Measurements from ENCODE around the gene CREB3L2.
"Not testable (repeated sequence)": the region's sequence is repeated elsewhere in the genome, so short reads cannot be mapped to it uniquely, and the experiment has no call there.

The CREB3L2 gene

GRCh38 chr7:138014201-138014600 lies 12.3 kb upstream of the CREB3L2 start:
- not testable (repeated sequence) for DNase-seq (ENCODE audit: low read depth in 1 of 2, low spot score in 1 of 2)

GRCh38 chr7:138009350-138009653 lies 7.4 kb upstream of the CREB3L2 start:
- no peak for DNase-seq (ENCODE audit: low read depth in 1 of 2, low spot score in 1 of 2)

GRCh38 chr7:138008588-138009349 lies 6.9 kb upstream of the CREB3L2 start:
- DNase-seq (ENCODE audit: low read depth in 1 of 2, low spot score in 1 of 2): no peak

- DNase-seq (ENCODE audit: low read depth in 1 of 2, low spot score in 1 of 2): no peak
Measured at GRCh38 chr7:138008019-138008587, 6.2 kb upstream of the CREB3L2 start.

GRCh38 chr7:138006106-138006505 lies 4.2 kb upstream of the CREB3L2 start:
- no peak for DNase-seq (ENCODE audit: low read depth in 1 of 2, low spot score in 1 of 2)

GRCh38 chr7:138004936-138005335 lies 3.0 kb upstream of the CREB3L2 start:
- DNase-seq (ENCODE audit: low read depth in 1 of 2, low spot score in 1 of 2): no peak

- no peak for DNase-seq (ENCODE audit: low read depth in 1 of 2, low spot score in 1 of 2)
Measured at GRCh38 chr7:138004046-138004445, 2.2 kb upstream of the CREB3L2 start.

GRCh38 chr7:138002828-138003189 lies 923 bp upstream of the CREB3L2 start:
- DNase-seq (ENCODE audit: low read depth in 1 of 2, low spot score in 1 of 2): no peak

GRCh38 chr7:138002096-138002827 lies 376 bp upstream of the CREB3L2 start:
- peak; percentile 90 to 94 for DNase-seq (ENCODE audit: low read depth in 1 of 2, low spot score in 1 of 2)

GRCh38 chr7:138000081-138000701 lies 1.7 kb downstream of the CREB3L2 start:
- DNase-seq (ENCODE audit: low read depth in 1 of 2, low spot score in 1 of 2): no peak

- no peak for DNase-seq (ENCODE audit: low read depth in 1 of 2, low spot score in 1 of 2)
Measured at GRCh38 chr7:137999496-138000080, 2.3 kb downstream of the CREB3L2 start.

GRCh38 chr7:137998250-137998649 lies 3.6 kb downstream of the CREB3L2 start:
- DNase-seq (ENCODE audit: low read depth in 1 of 2, low spot score in 1 of 2): no peak

GRCh38 chr7:137996871-137997270 lies 5.0 kb downstream of the CREB3L2 start:
- no peak for DNase-seq (ENCODE audit: low read depth in 1 of 2, low spot score in 1 of 2)

- no peak for DNase-seq (ENCODE audit: low read depth in 1 of 2, low spot score in 1 of 2)
Measured at GRCh38 chr7:137996386-137996851, 5.5 kb downstream of the CREB3L2 start.

GRCh38 chr7:137994216-137994615 lies 7.7 kb downstream of the CREB3L2 start:
- no peak for DNase-seq (ENCODE audit: low read depth in 1 of 2, low spot score in 1 of 2)

GRCh38 chr7:137993395-137993743 lies 8.5 kb downstream of the CREB3L2 start:
- no peak for DNase-seq (ENCODE audit: low read depth in 1 of 2, low spot score in 1 of 2)

GRCh38 chr7:137992550-137993394 lies 9.1 kb downstream of the CREB3L2 start:
- DNase-seq (ENCODE audit: low read depth in 1 of 2, low spot score in 1 of 2): no peak

- DNase-seq (ENCODE audit: low read depth in 1 of 2, low spot score in 1 of 2): no peak
Measured at GRCh38 chr7:137992104-137992549, 9.8 kb downstream of the CREB3L2 start.

- no peak for DNase-seq (ENCODE audit: low read depth in 1 of 2, low spot score in 1 of 2)
Measured at GRCh38 chr7:137990251-137990941, 11.5 kb downstream of the CREB3L2 start.

- DNase-seq (ENCODE audit: low read depth in 1 of 2, low spot score in 1 of 2): no peak
Measured at GRCh38 chr7:137989590-137989989, 12.3 kb downstream of the CREB3L2 start.

Data from stimulated activated CD4-positive, alpha-beta T cell treated with anti-CD3 and anti-CD28 coated beads, Interleukin-15, amount 100 ng/mL, for 1 hour (primary cell).